ENCODE results near the gene MAP4K4.

MAP4K4 gene

GRCh38 chr2:101806123-101806522 lies 108.6 kb downstream of the MAP4K4 start:
- Histone ChIP-seq H3K27me3 (replicated peaks; ENCODE audit: insufficient read depth, low read length) (no peaks in the 10 kb centered on the region), H3K27ac (ENCODE audit: low read length) (no peak overlapping the region), H2AFZ (ENCODE audit: low read length) (no peak overlapping the region), H3F3A (ENCODE audit: insufficient read depth, low read length) (no peaks in the 10 kb centered on the region), H3K4me3 (ENCODE audit: low read length) (no peak overlapping the region), H3K4me1 (ENCODE audit: low read length) (no peaks in the 10 kb centered on the region), H3K79me2 (ENCODE audit: low read length) (no peaks in the 10 kb centered on the region), H3K9me2 (replicated peaks; ENCODE audit: insufficient read depth, low read length) (no peaks in the 10 kb centered on the region), H4K20me1 (ENCODE audit: insufficient read depth, low read length) (no peaks in the 10 kb centered on the region), H3K4me2 (ENCODE audit: low read depth, low read length) (no peak overlapping the region), H3K36me3 (replicated peaks; ENCODE audit: insufficient read depth, low read length) (no peaks in the 10 kb centered on the region), H3K9me3 (replicated peaks; ENCODE audit: insufficient read depth, low read length) (no peaks in the 10 kb centered on the region), H3K9ac (ENCODE audit: low read length) (no peak overlapping the region)
- TF ChIP-seq, protein P1, sequence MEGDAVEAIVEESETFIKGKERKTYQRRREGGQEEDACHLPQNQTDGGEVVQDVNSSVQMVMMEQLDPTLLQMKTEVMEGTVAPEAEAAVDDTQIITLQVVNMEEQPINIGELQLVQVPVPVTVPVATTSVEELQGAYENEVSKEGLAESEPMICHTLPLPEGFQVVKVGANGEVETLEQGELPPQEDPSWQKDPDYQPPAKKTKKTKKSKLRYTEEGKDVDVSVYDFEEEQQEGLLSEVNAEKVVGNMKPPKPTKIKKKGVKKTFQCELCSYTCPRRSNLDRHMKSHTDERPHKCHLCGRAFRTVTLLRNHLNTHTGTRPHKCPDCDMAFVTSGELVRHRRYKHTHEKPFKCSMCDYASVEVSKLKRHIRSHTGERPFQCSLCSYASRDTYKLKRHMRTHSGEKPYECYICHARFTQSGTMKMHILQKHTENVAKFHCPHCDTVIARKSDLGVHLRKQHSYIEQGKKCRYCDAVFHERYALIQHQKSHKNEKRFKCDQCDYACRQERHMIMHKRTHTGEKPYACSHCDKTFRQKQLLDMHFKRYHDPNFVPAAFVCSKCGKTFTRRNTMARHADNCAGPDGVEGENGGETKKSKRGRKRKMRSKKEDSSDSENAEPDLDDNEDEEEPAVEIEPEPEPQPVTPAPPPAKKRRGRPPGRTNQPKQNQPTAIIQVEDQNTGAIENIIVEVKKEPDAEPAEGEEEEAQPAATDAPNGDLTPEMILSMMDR (IDR thresholded peaks at IDR 0.05; ENCODE audit: low read length): no peak
- TF ChIP-seq EZH2 (optimal IDR thresholded peaks at IDR 0.05; ENCODE audit: low read depth, low read length) (no peak), EZH2phosphoT487 (IDR thresholded peaks at IDR 0.05; ENCODE audit: low read length) (no peak)
- no peak for DNase-seq

DNA sequence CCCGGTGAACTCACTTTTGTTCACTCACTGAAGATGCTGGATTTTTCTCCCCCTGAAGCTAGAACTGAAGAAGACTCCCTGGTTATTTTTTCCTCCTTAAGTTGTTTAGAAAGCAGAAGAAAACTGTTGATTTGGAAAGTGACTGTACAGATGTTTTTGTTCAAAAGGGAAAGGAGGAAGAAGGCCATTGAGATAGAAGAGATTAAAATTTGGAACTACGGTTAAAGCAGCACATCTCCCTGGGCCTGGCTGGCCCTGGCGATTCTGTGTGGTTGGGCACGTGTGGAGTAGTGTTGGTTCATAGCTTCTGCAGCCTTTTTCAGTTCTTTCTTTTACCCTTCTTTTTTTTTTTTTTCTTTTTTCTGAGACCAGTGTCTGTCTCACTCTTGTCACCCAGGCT lies 109.2 kb downstream of the MAP4K4 start:
- Histone ChIP-seq H3K9me2 (replicated peaks; ENCODE audit: insufficient read depth, low read length) (no peaks in the 10 kb centered on the region), H3K9ac (ENCODE audit: low read length) (no peak overlapping the region), H3K4me2 (ENCODE audit: low read depth, low read length) (no peak overlapping the region), H2AFZ (ENCODE audit: low read length) (no peak overlapping the region), H4K20me1 (ENCODE audit: insufficient read depth, low read length) (no peaks in the 10 kb centered on the region), H3K36me3 (replicated peaks; ENCODE audit: insufficient read depth, low read length) (no peaks in the 10 kb centered on the region), H3K4me3 (ENCODE audit: low read length) (no peak overlapping the region), H3K27me3 (replicated peaks; ENCODE audit: insufficient read depth, low read length) (no peaks in the 10 kb centered on the region), H3F3A (ENCODE audit: insufficient read depth, low read length) (no peaks in the 10 kb centered on the region), H3K79me2 (ENCODE audit: low read length) (no peaks in the 10 kb centered on the region), H3K9me3 (replicated peaks; ENCODE audit: insufficient read depth, low read length) (no peaks in the 10 kb centered on the region), H3K4me1 (ENCODE audit: low read length) (no peaks in the 10 kb centered on the region), H3K27ac (ENCODE audit: low read length) (no peak overlapping the region)
- DNase-seq: no peak
- no peak for TF ChIP-seq EZH2phosphoT487 (IDR thresholded peaks at IDR 0.05; ENCODE audit: low read length)
- TF ChIP-seq, protein P1 (IDR thresholded peaks at IDR 0.05; ENCODE audit: low read length): no peak
- no peak for TF ChIP-seq EZH2 (optimal IDR thresholded peaks at IDR 0.05; ENCODE audit: low read depth, low read length)

- DNase-seq: no peak
- H3K36me3 ChIP-seq (replicated peaks; ENCODE audit: insufficient read depth, low read length): no peaks in the 10 kb centered on the region
- no peaks in the 10 kb centered on the region for H3K27me3 ChIP-seq (replicated peaks; ENCODE audit: insufficient read depth, low read length)
- TF ChIP-seq, protein P1 (IDR thresholded peaks at IDR 0.05; ENCODE audit: low read length): no peak
- TF ChIP-seq EZH2phosphoT487 (IDR thresholded peaks at IDR 0.05; ENCODE audit: low read length) (no peak), EZH2 (optimal IDR thresholded peaks at IDR 0.05; ENCODE audit: low read depth, low read length) (no peak)
- H3K9ac ChIP-seq (ENCODE audit: low read length): no peak overlapping the region
- H3F3A ChIP-seq (ENCODE audit: insufficient read depth, low read length): no peaks in the 10 kb centered on the region
- no peaks in the 10 kb centered on the region for H3K79me2 ChIP-seq (ENCODE audit: low read length)
- H3K4me3 ChIP-seq (ENCODE audit: low read length): no peak overlapping the region
- H3K4me1 ChIP-seq (ENCODE audit: low read length): no peaks in the 10 kb centered on the region
- H3K9me2 ChIP-seq (replicated peaks; ENCODE audit: insufficient read depth, low read length): no peaks in the 10 kb centered on the region
- no peaks in the 10 kb centered on the region for H3K9me3 ChIP-seq (replicated peaks; ENCODE audit: insufficient read depth, low read length)
- no peak overlapping the region for H2AFZ ChIP-seq (ENCODE audit: low read length)
- H4K20me1 ChIP-seq (ENCODE audit: insufficient read depth, low read length): no peaks in the 10 kb centered on the region
- no peak overlapping the region for H3K4me2 ChIP-seq (ENCODE audit: low read depth, low read length)
- H3K27ac ChIP-seq (ENCODE audit: low read length): no peak overlapping the region
Measured at GRCh38 chr2:101807242-101807641, 109.7 kb downstream of the MAP4K4 start.
